Kasumi-1 (cell line): ENCODE measurements around the gene NFASC.

Source experiments
- DNase-seq, 2 experiments: peaks; one replicate each; lab custom pipeline; 2025; lab: John Stamatoyannopoulos, UW

Gene NFASC

GRCh38 chr1:204870160-204870912 lies at the start of gene NFASC:
Gene NFASC, plus strand, starts transcription at chr1:204870862. Its CDS starts 73,454 bp downstream, at chr1:204944316.
- no peak for DNase-seq

- no peak for DNase-seq
These were observed 49.2 kb upstream of the NFASC start for GRCh38 chr1:204821476-204821875.

GRCh38 chr1:204821924-204822323 lies 48.7 kb upstream of the NFASC start:
- DNase-seq = no peak

GRCh38 chr1:204826970-204827369 lies 43.7 kb upstream of the NFASC start:
- no peak for DNase-seq

- DNase-seq = no peak
These were observed 42.3 kb upstream of the NFASC start for GRCh38 chr1:204828352-204828850.

- DNase-seq = no peak
These were observed 41.4 kb upstream of the NFASC start for GRCh38 chr1:204829133-204829825.

GRCh38 chr1:204830747-204831146 lies 39.9 kb upstream of the NFASC start:
- DNase-seq = no peak

- DNase-seq = no peak
These were observed 39.5 kb upstream of the NFASC start for GRCh38 chr1:204831186-204831585.

GRCh38 chr1:204834336-204834735 lies 36.3 kb upstream of the NFASC start:
- DNase-seq = no peak

- no peak for DNase-seq
These were observed 35.9 kb upstream of the NFASC start for GRCh38 chr1:204834752-204835151.

GRCh38 chr1:204835737-204836136 lies 34.9 kb upstream of the NFASC start:
- DNase-seq = no peak

- no peak for DNase-seq
These were observed 33.8 kb upstream of the NFASC start for GRCh38 chr1:204836856-204837255.

- peak; percentile 12 to 64 for DNase-seq
These were observed 33.1 kb upstream of the NFASC start for GRCh38 chr1:204837440-204838084.

- no peak for DNase-seq
These were observed 29.3 kb upstream of the NFASC start for GRCh38 chr1:204841316-204841715.

GRCh38 chr1:204841798-204842197 lies 28.9 kb upstream of the NFASC start:
- DNase-seq = no peak

- no peak for DNase-seq
These were observed 28.3 kb upstream of the NFASC start for GRCh38 chr1:204842369-204842768.

GRCh38 chr1:204842892-204843291 lies 27.8 kb upstream of the NFASC start:
- DNase-seq = no peak

GRCh38 chr1:204846546-204846945 lies 24.1 kb upstream of the NFASC start:
- no peak for DNase-seq

- no peak for DNase-seq
These were observed 22.1 kb upstream of the NFASC start for GRCh38 chr1:204848579-204848978.

- DNase-seq = no peak
These were observed 17.8 kb upstream of the NFASC start for GRCh38 chr1:204852854-204853253.

GRCh38 chr1:204853436-204853835 lies 17.2 kb upstream of the NFASC start:
- DNase-seq = no peak

- no peak for DNase-seq
These were observed 16.4 kb upstream of the NFASC start for GRCh38 chr1:204854286-204854685.

- no peak for DNase-seq
These were observed 12.3 kb upstream of the NFASC start for GRCh38 chr1:204858363-204858821.
